ENCODE measurements around the gene KCNAB1.
A peak's percentile ranks its signal among the peaks of the same experiment; 100 is the strongest.

Gene KCNAB1

GRCh38 chr3:156509189-156510174 lies 389.1 kb downstream of the KCNAB1 start:
- FAIRE-seq, result peak; percentile 90

- no peak for FAIRE-seq
Observed at GRCh38 chr3:156511987-156512677, 391.8 kb downstream of the KCNAB1 start.

DNA sequence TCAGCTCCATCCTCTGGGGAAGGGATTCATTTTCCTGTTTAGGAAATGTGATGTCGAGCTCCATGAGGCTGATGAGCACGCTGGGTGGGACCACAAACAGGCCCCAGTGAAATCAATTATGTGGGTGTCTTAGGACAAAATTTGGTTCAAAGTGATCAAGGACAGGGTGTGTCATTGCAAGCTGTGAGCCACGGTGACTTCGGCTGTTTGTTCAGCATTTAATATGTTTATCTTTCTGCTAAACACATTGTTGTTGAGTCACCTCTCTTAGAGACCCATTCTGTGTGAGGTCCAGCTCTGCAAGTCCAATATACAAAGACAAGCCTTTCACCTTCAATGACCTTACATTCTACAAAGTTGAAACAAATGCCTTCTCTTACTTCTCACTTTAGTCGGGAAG lies 393.2 kb downstream of the KCNAB1 start:
- no peak for FAIRE-seq

DNA sequence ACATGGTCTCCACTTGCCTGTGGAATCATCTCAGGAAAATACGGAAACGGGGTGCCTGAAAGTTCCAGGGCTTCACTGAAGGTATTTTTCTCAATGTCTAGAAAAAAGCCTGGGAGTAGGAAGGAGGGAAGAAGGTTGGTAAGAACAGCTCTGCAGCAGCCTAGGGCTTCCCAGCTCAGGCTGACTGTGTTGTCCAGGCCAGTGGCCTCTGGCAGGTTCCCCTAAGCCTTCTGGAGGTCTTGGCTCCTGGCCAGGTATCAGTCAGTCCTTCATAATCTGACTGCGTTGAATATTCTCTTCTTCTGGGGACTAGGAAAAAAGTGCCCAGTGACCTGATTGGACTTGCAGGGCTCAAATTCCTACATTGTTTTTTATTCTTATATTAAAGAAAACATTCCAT lies 395.9 kb downstream of the KCNAB1 start:
- FAIRE-seq, result no peak

DNA sequence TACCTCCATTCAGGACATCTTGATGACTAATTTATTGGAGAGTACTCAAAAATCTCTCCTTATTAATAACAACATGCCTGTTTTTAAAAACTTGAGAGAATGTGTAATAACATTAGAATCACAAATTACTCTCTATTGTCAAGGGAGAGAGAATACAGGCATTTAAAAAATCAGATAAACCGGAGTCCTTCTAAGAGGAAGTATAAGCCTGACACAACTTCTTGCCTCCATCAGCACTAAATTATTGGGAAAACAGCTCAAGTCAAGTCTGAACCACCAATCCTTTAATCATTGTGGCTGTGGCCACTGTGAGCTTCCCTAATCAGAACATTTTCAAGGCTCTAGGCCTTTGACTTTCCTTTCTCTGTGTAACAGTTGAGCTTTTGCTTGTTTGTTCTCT lies 396.6 kb downstream of the KCNAB1 start:
- FAIRE-seq, result no peak

DNA sequence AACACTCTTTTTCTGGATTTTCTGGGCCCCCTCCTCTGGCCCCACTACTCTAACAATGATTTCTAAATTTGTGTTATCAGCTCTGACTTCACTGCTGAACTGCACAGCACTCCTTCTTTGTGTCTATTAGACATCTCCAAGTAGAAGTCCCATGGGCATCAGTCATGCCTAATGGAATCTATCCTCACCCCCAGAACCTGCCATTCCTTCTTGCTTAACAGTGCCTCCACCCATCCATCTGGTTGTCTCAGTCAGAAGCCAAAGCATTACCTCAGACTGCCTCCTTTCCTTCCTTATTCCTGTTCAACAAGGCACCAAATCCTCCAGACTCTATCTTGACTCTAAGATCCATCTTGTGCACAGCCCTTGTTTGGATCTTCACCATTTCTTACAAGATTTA lies 398.3 kb downstream of the KCNAB1 start:
- FAIRE-seq, result no peak

DNA sequence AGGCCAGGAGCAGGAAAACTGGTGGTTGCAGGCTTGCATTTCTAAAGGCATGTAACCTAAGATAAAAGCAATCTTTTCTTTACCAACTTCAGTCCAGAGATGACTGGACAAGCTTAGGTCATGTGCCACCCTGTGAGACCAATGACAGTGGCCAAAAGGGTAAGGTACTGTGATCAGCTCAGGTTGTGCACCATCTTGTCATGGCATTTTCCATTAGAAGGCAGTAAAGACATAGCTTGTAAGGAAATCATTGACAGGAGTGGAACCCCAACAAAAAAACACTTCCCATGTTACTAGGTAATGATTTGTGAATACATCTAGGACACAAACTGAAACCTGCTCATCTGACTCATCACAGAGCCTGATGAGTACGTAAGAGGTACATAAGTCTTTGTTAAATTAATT lies 399.4 kb downstream of the KCNAB1 start:
- FAIRE-seq, result no peak

DNA sequence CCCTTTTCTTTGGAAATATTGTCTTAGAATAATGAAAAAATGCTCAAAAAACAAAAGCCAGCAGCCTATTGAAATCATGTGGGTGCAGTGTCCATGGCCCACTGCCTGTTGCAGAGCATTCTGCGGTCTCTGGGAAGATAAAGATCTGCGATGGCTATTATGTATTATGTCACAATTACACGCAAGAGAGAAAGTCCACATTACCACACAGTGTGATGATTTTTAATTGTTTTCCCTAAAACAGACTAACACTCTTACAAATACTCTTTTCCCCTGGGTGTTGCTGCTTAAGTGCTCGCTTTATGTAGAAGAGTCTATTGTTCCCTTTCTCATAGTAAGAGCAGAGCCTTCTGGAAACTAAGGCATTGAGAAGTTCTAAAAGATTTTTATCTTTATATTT lies 402.3 kb downstream of the KCNAB1 start:
- peak; percentile 37 for FAIRE-seq

DNA sequence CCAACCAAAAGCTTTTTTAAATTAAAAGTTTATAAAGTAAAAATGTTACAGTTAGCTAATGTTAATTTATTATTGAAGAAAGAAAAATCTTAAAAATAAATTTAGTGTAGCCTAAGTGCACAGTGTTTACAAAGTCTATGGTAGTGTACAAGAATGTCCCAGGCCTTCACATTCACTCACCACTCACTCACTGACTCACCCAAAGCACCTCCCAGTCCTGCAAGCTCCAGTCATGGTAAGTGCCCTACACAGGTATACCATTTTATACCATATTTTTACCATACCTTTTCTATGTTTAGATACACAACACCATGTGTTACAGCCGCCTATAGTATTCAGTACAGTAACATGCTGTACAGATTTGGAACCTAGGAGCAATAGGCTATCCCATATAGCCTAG lies 405.4 kb downstream of the KCNAB1 start:
- no peak for FAIRE-seq

DNA sequence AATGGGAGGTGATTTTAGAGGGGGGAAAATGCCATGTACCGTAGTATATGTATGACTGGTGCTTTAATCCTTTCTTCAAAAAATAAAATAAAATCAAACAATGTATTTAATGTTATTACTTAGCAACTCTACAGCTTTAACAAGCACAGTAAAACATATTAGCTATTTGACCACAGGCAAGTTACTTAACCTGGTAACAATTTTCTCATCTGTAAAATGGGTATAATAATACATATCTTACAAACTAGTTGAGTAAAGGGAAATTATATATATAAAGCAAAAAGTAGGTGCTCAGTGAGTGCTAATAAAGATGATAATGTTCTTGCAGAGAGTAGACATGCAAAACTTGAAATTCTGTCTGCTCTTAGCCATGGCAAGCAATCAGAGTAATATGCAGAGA lies 406.7 kb downstream of the KCNAB1 start:
- FAIRE-seq, result no peak

DNA sequence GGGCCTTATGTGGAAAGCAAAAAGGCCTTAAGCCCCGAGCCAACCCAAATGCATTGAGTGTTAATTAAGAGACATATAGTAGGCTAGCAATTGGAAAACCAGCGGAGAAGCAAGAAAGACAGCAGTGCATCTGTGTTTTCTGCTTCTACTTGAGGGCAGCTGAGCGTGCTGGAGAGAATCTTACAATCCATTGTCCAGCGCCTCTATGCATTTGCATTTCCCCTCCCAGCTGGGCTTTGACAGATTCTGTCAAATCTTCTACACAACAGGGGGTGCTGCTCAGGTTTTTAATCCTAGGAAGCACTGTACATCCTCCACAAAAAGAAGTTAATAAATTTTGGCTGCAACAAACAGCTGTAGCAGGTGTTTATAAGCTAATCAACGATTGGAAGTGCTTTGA lies 410.6 kb downstream of the KCNAB1 start:
- no peak for FAIRE-seq

DNA sequence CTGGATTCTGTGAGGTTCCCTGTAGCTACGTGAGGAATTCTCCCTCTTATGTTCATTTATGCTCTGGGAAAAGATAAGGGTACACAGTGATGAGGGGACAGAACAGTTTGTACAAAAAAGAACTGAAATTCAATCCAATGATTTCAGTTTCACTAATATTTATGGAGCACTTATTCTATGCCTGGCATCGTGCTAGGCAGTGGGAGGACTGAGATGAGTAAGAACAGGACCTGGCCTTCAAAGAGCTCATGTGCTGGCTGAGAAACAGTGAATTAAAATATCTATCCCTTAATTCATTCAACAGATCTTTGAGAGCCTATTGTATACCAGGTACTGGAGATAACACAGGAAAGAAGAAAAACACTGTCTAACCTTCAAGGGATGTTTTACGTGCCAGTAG lies 412.4 kb downstream of the KCNAB1 start:
- FAIRE-seq, result no peak

DNA sequence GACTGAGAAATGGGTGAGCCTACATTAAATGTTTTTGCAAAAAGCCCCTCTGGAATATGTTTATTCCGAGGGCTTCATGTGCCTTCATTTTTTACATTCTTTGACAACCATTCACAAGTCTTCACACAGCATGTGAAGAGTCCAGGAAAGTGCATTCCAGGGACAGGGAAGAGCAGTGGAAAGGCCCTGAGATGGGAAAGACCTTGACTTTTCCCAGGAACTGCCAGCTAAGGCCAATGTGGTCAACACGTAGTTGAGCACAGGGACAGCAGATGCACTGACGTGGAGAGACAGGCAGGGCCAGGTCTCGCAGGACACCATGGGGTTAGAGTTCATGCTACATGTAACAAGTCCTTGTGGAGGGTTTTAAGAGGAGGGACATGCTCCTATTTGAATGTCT lies 412.8 kb downstream of the KCNAB1 start:
- FAIRE-seq, result no peak

- FAIRE-seq, result no peak
Observed at GRCh38 chr3:156535162-156535627, 414.8 kb downstream of the KCNAB1 start.

GRCh38 chr3:156535798-156536197 lies 415.4 kb downstream of the KCNAB1 start:
- FAIRE-seq, result no peak

GRCh38 chr3:156536524-156537316 lies 416.3 kb downstream of the KCNAB1 start:
- no peak for FAIRE-seq

GRCh38 chr3:156539051-156539450 lies 418.7 kb downstream of the KCNAB1 start:
- no peak for FAIRE-seq

DNA sequence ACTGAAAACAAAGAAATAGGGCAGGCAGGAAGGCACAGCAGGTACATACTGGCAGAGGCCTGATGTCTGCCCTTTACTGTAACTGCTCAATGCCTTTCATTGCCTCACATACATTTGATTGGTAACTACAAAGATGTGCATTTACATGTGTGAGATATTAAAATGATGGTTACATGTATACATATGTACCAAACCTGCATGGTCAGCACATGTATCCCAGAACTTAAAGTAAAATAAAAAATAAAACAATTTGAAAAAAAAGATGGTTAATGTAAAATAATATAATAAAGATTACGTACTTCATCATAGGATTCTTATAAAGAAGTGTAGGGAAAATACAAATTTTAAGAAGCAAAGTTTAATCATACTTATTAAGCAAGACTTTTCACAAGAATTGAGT lies 419.4 kb downstream of the KCNAB1 start:
- FAIRE-seq, result no peak

GRCh38 chr3:156542101-156543042 lies 422.0 kb downstream of the KCNAB1 start:
- peak; percentile 96 for FAIRE-seq

DNA sequence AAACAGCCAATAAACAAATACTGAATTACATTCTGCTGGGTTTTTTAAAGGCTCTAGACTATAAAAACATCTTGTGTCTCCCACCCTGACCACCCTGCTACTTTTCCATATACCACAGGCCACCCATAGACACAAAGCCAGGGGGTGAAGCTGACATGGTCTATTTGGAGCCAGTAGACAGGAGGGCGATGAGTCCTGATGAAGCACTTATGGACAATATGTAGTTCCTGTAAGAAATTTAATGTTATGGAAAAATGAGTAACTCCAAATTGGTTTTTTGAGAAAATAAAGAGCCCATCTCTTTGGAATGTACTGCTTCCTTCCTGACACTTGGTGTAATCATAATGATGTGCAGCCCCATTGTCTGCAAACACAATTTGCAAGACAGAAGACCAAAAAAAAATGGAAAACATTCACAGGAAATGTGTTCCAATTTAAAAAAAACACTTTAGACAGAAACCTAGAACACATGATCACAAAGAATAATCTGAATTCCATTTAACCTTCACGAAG lies 422.7 kb downstream of the KCNAB1 start:
- no peak for FAIRE-seq

GRCh38 chr3:156547637-156548036 lies 427.3 kb downstream of the KCNAB1 start:
- no peak for FAIRE-seq
